HFFc6 (cell line): ENCODE data around the gene BCL2. TPM values are rescaled to one million over a fixed set of nuclear protein-coding genes. Genes with fewer than 3 reads are reported as not detected.

Source experiments
- DNase-seq: peaks from one replicate; pipeline ENCODE4 v3.0.0-alpha.2; 2018
- H3K27ac Mint-ChIP-seq: 2 replicates; pipeline ENCODE4 v1.8.0; 2020; ENCODE audit warnings: mild to moderate bottlenecking, mixed read lengths
- H3K27me3 Mint-ChIP-seq: 2 replicates; pipeline ENCODE4 v1.8.0; 2021; ENCODE audit warnings: mild to moderate bottlenecking, moderate library complexity, mixed read lengths; ENCODE audit not compliant: insufficient read depth
- H3K36me3 Mint-ChIP-seq: 2 replicates; pipeline ENCODE4 v1.8.0; 2021; ENCODE audit warnings: low read depth, mixed read lengths
- H3K4me1 Mint-ChIP-seq: 2 replicates; pipeline ENCODE4 v1.8.0; 2020; ENCODE audit warnings: low read depth, mixed read lengths
- H3K4me3 Mint-ChIP-seq: 2 replicates; pipeline ENCODE4 v1.8.0; 2020; ENCODE audit warnings: mild to moderate bottlenecking, moderate library complexity, mixed read lengths
- H3K9me3 Mint-ChIP-seq: 2 replicates; pipeline ENCODE4 v1.8.0; 2020; ENCODE audit warnings: mild to moderate bottlenecking, mixed read lengths
- total RNA-seq, 6 experiments: library from RNA; stranded (reverse); fragmentation: NEBNext Ultra II Directional; extraction: Animal tissue kit (Norgen Biotek cat#: 25700); gene quantifications; 2 replicates in 1 of 6; 3 replicates in 5 of 6; pipeline ENCODE4 v1.2.3, GENCODE V29; 2021
- TF ChIP-seq, protein P1 (sequence below): fragments of 200-600 bp; sonication (generic); IDR thresholded peaks from 2 replicates; pipeline ENCODE4 v1.5.0; 2021; ENCODE audit warnings: antibody characterized with exemption, mild to moderate bottlenecking

BCL2 gene
- total RNA-seq, 6 experiments from 2014 or later, result 0.17 to 1.1 (median 0.95) TPM

DNA sequence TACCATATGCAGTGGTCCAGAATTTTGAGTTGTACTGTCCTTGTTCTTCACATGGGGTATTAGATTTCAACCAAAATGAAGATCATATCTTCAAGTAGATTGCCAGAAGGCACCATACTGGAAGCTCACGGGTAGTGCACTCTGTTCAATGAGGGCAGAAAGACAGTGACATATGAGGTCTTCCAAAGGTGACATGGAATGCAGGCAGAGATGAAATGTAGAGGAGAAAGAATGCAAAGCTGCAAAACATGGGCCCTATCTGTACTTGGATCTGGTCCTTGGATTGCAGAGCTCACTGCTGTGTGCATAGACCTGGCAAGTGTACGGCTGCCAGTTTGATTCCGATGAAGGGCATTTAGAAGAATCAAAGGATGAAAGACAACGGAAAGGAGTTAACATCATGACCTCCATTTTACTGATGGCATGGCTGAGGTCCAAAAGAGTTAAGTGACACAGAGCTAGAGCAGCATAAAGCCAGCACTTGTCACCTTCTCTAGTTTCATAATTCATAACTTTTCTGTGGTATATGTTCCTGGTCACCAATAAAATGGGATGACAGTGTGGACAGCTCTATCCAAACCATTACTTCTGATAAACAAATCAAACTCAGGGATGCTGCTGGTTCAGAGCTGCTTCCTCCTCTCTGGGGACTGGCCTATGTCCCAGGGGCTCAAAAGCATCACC lies 64.7 kb downstream of the BCL2 start:
- no peak overlapping the region for H3K4me3 Mint-ChIP-seq
- no peaks in the 10 kb centered on the region for H3K36me3 Mint-ChIP-seq
- no peak for DNase-seq
- H3K27me3 Mint-ChIP-seq, result peaks cover 38% of the 10 kb centered on the region
- H3K4me1 Mint-ChIP-seq, result peaks cover 11% of the 10 kb centered on the region
- TF ChIP-seq, protein P1, sequence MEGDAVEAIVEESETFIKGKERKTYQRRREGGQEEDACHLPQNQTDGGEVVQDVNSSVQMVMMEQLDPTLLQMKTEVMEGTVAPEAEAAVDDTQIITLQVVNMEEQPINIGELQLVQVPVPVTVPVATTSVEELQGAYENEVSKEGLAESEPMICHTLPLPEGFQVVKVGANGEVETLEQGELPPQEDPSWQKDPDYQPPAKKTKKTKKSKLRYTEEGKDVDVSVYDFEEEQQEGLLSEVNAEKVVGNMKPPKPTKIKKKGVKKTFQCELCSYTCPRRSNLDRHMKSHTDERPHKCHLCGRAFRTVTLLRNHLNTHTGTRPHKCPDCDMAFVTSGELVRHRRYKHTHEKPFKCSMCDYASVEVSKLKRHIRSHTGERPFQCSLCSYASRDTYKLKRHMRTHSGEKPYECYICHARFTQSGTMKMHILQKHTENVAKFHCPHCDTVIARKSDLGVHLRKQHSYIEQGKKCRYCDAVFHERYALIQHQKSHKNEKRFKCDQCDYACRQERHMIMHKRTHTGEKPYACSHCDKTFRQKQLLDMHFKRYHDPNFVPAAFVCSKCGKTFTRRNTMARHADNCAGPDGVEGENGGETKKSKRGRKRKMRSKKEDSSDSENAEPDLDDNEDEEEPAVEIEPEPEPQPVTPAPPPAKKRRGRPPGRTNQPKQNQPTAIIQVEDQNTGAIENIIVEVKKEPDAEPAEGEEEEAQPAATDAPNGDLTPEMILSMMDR, result no peak
- no peak overlapping the region for H3K27ac Mint-ChIP-seq
- H3K9me3 Mint-ChIP-seq, result no peaks in the 10 kb centered on the region

DNA sequence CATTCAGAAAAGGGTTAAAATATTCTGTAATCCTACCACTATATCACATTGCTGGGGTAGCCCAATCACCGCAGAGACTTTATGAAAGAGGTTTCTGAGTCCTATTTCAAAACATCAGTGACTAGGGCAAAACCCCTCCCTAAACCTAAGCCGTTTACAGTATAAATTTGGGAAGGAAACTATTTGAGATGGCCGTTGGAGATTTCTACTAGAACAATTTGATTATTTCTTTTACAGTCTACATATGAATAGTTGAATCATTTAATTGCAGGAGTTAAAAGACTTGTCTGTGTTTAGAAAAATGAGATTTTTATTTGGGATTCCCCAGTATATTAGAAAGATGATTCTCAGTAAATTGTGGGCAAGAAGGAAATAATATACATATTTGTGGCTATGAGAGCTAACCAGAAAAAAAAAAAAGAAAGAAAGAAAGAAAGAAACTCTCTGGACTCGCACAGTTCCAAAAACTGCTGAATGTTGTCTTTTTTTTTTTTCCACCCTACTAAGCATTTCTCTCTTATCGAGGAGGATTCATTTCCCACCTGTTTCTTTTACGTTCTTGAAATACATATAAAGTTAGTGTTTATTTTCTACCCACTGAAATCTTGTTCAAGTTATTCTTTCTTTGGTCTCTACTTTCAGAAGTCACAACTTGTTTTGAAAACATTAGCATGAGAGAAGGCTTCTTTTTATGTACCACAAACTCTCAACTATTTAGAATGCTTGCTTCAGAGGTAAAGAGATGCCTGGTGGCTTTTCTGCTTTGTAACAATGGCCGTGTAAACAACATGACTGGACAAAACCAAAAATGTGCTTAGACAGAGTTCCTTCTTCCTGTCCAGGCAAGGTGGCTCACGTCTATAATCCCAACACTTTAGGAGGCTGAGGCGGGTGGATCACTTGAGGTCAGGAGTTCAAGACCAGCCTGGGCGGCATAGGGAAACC lies 65.9 kb downstream of the BCL2 start:
- Mint-ChIP-seq H3K4me1 (peaks cover 11% of the 10 kb centered on the region), H3K9me3 (no peaks in the 10 kb centered on the region), H3K4me3 (no peak overlapping the region; the same call in 1 of the 2 replicates), H3K36me3 (no peaks in the 10 kb centered on the region), H3K27ac (no peak overlapping the region), H3K27me3 (peaks cover 31% of the 10 kb centered on the region)
- DNase-seq, result no peak
- TF ChIP-seq, protein P1, result no peak

DNA sequence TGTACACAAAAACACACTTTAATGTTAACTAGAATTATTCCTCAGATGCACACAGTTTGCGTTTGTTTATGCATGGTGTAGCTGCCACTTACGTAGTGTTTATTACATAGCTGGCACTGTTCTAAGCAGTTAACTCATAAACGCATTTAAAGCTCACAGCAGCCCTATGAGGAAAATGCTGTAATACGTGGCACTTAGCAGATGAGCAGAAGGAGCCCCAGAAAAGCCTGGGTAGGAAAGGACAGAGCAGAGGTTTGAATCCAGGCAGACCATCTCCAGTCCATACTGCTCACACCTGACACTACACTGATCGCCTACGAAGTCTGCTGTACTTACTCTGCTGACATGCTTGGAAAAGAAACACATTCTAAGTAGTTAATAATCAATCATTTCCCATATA lies 66.6 kb downstream of the BCL2 start:
- H3K4me1 Mint-ChIP-seq, result peaks cover 11% of the 10 kb centered on the region
- DNase-seq, result no peak
- H3K27ac Mint-ChIP-seq, result no peak overlapping the region
- no peaks in the 10 kb centered on the region for H3K36me3 Mint-ChIP-seq
- no peaks in the 10 kb centered on the region for H3K9me3 Mint-ChIP-seq
- TF ChIP-seq, protein P1, result no peak
- peaks cover 31% of the 10 kb centered on the region for H3K27me3 Mint-ChIP-seq
- no peak overlapping the region for H3K4me3 Mint-ChIP-seq

DNA sequence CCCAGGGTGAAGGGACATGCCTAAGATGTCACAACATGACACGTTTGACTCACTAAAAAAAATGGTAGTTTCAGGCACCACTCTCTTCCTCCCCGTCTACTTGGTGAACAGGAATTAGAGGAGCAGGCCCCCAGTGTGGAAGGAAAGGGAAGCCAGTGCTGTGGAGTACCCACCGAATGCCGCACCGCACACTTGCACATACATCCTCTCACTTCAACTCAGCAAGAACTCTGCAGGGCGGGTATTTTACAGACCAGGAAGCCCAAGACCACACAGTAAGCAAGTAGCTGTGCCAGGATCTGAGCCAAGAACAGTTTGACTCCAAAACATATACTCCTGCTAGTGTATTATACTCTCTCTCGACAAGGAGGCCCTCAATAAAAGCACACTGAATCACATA lies 69.8 kb downstream of the BCL2 start:
- Mint-ChIP-seq H3K4me1 (peaks cover 11% of the 10 kb centered on the region), H3K36me3 (no peaks in the 10 kb centered on the region), H3K27me3 (peaks cover 20% of the 10 kb centered on the region; the same call in 1 of the 2 replicates), H3K4me3 (no peak overlapping the region), H3K9me3 (no peaks in the 10 kb centered on the region), H3K27ac (no peak overlapping the region)
- TF ChIP-seq, protein P1, result no peak
- no peak for DNase-seq

DNA sequence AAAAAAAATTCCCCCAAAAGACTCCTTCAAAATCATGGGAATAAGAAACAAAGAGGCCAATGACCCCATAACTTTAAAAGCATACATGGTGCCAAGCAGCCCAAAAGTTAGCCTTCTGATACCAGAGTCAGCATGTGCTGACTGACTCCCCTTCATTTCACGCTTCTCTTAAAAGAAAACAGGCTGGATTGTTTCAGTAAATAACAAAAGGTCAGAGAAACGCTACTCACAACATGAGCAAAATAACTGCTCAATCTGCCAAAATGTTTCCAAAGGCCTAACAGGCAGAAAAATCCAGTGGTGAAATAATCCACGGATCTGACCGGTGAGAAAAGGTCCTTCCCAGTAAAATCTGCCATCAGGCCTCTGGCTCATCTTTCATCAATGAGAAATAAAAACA lies 71.6 kb downstream of the BCL2 start:
- Mint-ChIP-seq H3K4me1 (no peaks in the 10 kb centered on the region), H3K27ac (no peak overlapping the region), H3K9me3 (no peaks in the 10 kb centered on the region), H3K27me3 (peaks cover 24% of the 10 kb centered on the region; the same call in 1 of the 2 replicates), H3K36me3 (no peaks in the 10 kb centered on the region), H3K4me3 (no peak overlapping the region)
- TF ChIP-seq, protein P1, result no peak
- no peak for DNase-seq
